ENCODE results near the gene REV3L.
"Not testable (repeated sequence)": the region's sequence is repeated elsewhere in the genome, so short reads cannot be mapped to it uniquely, and the experiment has no call there.

REV3L gene

DNA sequence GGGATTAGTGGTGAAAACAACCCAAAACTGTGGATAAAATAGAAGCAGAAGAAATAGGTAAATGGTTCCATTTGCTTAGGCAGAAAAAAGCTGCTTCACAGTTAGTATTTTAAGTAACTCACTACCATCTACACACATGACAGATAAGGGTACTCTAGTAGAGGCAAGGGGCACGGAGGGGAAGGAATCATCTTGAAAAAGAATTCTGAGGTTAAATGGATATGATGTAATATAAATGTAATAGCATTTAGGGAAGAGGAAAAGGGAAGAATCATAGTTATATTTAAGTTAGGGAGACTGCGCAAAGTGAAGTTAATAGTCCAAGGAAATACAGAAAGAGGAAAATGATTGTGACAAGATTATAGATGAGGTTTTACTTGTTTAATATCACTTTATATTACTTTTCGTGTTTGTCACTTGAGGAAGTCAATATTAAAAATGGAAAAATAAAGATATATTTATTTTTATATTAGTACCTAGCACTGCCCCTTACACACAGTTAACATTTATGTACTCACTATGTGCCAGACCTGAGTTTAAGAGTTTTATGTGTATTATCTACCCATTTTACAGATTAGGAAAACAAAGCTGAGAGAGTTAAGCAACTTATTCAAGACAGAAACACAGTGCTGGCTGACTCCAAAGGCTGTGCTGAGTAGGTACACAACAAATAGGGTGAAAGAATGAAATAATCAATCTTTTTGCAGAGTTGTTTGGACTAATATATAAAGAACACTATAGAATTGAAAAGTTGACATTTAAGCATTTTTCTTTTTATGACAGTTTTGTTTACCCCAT, 128.1 kb downstream of the REV3L start:
- FAIRE-seq, result no peak

- no peak for FAIRE-seq
Measured at GRCh38 chr6:111353912-111354462, 129.0 kb downstream of the REV3L start.

GRCh38 chr6:111347589-111347988, 135.4 kb downstream of the REV3L start:
- no peak for FAIRE-seq

DNA sequence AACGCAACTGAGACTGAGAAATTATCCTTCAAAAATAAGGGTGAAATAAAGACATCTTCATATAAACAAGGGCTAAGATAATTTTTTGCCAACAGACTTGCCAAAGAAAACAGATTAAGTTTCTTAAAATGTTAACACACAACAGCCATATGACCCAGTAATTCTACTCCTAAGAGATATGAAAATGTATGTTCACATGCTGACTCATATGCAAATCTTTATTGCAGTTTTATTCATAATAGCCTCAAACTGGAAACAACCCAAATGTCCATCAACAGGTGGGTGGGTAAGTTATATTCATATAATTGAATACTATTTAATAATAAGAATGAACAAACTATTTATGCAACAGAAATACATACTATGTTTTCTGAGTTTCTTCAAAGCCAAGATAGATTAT, 140.1 kb downstream of the REV3L start:
- FAIRE-seq, result no peak

DNA sequence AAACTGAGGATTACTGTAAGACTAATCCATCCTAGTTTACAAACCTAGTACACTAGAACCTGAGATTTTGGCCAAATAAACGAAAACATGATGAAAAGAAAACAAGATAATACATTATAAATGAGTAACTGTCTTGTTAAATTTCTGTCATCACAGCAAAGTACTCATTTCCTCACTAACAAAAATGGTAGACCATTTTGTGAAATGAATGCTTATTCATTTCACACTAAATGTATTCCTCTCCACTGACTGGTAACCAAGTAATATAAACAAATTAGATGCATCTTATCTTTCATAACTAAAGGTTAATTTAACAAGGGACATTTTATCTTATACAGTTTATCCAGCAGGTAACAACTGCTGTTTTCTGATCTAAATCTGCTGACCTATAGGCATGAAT, 143.7 kb downstream of the REV3L start:
- FAIRE-seq, result no peak

GRCh38 chr6:111338843-111339242, 144.2 kb downstream of the REV3L start:
- FAIRE-seq, result no peak

GRCh38 chr6:111337829-111338236, 145.2 kb downstream of the REV3L start:
- FAIRE-seq, result peak; percentile 90

DNA sequence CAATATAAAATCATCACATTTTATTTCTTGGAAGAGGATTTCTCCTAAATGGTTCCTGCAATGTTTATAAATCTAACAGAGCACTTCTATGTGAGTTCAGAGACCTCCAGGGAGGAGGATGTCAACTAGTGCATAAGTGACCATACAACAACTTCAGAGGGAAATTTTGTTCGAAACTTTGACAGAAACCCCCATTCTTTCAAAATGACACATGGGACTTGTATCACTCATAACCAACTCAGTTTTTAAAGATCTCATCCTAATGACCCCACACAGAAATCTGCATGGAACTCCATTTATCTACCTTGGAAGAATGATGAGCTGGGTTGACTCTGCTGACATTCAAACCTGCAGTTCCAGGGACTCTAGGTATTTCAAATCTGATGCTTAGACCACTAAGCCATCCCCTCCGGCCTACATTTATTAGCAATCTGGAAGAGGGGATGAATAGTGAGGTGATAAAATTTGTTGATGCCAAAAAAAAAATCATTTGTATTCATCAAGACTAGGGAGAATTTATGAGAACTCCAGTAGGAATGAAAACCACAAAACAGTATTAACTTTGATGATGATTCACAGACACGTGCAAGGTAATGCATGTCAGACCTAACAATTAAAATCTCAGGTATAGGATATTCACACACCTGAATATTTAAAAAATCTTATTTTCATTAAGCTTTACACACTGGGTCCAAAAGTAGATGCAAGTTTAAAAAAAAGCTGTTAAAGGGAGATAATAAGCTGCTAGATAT, 153.0 kb downstream of the REV3L start:
- FAIRE-seq, result no peak

DNA sequence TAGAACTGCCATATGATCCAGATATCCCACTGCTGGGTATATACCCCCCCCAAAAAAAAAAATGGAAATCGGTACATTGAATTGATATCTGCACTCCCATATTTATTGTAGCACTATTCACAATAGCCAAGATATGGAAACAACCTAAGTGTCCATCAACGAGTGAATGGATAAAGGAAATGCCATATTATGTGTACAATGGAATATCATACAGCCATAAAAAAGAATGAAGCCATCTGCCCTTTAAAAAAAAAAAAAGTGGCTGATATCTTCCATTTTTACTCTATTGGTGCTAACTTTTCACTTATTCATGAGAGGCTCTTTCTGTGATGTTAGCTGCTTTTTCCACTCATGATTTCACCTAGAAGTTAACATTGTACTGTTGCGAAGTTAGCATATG, 156.5 kb downstream of the REV3L start:
- no peak for FAIRE-seq

DNA sequence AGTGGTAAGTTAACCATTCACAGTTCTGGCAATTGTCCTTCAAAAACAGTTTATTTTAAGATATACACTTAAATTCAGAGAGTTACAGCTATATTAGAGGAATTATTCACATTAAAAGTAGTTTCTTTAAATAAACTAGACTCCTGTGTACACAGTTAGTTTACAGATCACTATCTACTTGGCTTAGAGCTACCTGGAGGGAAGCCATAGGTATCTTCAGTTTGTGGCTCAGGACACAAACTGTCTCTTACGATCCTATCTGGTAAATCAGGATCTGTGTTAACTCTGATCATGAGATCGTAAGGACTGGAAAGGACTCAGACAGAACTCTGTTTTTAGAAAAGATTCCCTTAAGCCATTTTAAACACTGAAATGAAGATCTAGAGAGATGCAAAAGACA, 160.9 kb downstream of the REV3L start:
- FAIRE-seq, result no peak

- FAIRE-seq, result not testable (repeated sequence)
Measured at GRCh38 chr6:111307950-111308349, 175.1 kb downstream of the REV3L start.

GRCh38 chr6:111307275-111307858, 175.7 kb downstream of the REV3L start:
- FAIRE-seq, result no peak

- no peak for FAIRE-seq
Measured at GRCh38 chr6:111306104-111306888, 176.7 kb downstream of the REV3L start.

DNA sequence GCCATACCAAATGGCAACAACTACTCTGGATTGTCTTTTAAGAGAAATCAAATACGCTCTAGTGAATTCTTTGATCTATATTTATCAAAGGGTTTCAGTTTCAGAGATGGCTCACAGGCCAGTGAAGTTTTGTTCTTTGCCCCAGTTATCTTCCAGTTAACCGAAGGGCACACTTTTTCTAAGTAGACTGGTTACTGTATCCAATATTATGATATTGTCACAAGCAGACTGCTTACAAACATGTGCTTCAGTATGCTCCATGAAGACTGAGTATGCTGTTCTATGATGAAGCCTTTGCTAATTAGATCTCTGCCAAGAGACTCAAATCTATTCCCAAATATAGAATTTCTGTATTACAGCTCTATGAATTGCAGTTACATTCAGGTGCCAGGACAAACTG, 181.1 kb downstream of the REV3L start:
- no peak for FAIRE-seq

DNA sequence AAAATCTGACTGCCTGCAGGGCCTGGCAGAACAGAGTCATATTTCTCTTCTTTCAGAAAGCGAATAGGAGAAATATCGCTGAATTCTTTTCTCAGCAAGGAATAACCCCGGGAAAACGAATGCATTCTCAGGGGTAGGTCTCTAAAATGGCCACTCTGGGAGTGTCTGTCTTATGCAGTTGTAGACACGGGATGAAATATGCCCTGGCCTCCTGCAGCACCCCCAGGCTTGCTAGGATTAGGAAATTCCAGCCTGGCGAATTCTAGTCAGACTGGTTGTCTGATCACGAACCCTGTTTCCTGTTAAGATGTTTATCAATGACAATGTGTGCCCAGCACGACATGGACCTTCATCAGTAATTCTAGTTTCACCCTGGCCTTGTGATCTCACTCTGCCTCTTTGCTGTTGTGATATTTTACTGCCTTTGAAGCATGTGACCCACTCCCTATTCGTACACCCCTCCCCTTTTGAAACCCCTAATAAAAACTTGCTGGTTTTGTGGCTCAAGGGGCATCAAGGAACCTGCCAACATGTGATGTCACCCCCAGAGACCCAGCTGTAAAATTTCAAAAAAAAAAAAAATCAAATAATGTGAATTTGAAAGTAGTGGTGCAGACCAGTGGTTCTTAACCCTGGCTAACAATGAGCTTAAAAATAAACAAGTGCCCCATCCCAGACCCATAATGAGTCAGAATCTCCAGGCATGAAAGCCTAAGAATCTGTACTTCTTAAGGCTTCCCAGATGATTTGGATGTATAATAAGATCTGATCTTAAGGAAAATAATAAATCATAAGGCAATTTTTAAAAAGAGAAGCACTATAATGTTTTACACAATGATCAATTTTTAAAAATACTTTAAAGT, 181.8 kb downstream of the REV3L start:
- not testable (repeated sequence) for FAIRE-seq

- FAIRE-seq, result peak; percentile 78
Measured at GRCh38 chr6:111297776-111298175, 185.2 kb downstream of the REV3L start.

- FAIRE-seq, result no peak
Measured at GRCh38 chr6:111294374-111294967, 188.5 kb downstream of the REV3L start.

DNA sequence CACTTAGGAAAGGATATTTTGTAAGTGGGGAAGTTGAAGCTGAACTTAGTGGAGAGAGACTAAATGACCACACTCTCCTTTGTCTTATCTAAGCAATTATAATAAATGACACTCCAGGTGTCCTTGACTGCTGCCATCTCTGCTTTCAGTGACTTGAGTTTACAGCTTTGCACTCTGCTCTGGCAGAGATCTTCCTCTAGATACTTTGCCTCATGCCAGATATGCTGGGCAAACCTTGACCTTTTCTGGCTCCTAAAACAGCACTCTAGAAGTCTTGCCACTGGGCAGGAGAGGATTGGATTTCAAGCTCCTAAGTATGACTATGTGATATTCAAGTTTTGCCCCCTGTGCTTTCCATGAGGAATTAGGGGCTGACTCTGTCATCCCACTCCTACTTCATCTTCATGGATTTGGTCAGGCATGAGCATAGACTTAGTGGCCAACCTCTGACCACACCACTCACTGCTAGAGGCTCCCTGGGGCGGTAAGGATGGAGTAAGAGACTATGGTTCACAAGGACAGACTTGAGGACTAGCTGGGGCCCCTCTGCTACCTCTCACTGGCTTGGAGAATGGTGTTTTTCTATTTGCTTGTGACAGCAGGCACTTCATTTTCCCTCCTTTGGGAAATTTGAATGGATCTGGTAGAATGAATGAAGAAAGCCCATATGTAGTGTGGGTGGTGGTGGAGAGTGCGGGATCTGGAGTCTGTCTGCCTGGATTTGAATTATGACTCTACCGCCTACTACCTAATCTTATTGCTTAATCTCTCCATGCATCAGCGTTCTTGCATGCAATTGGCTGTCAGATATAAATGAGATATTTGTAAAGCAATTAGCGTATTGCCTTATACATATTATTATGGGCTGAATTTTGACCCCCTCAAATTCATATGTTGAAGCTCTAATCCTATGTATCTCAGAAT, 191.4 kb downstream of the REV3L start:
- no peak for FAIRE-seq

DNA sequence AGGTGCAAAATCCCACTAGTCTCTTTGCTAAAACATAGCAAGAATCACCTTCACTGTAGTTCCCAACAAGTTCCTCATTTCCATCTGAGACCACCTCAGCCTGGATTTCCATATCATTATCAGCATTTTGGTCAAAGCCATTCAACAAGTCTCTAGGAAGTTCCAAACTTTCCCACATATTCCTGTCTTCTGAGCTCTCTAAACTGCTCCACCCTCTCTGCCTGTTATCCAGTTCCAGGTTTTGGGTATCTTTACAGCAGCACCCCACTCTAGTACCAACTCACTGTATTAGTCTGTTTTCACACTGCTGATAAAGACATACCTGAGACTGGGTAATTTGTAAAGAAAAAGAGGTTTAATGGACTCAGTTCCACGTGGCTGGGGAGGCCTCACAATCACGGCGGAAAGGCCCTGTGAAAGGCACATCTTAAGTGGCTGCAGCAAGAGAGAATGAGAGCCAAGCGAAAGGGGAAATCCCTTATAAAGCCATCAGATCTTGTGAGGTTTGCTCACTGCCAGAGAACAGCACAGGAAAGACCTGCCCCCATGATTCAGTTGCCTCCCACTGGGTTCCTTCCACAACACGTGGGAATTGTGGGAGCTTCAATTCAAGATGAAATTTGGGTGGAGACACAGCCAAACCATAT, 192.2 kb downstream of the REV3L start:
- FAIRE-seq, result not testable (repeated sequence)

DNA sequence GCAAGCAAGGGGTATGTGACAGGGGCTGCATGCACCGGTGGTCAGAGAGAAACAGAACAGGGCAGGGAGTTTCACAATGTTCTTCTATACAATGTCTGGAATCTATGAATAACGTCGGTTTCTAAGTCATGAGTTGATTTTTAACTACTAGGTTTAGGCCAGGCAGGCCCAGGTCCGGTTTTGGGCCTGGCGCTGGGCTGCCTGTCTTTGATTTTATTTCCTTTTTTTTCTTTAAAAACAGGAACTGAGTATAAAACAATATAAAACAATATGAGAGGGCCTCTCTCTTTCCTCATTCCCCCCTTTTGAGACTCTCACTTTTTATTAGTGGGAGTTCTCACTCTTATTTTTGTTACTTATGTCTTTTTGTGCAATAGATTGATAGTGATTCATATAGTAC, 198.7 kb downstream of the REV3L start:
- FAIRE-seq, result not testable (repeated sequence)

Measured in islet of Langerhans (tissue), 1 donor.